Fibroblast of peridontal ligament (primary cell): Measurements from ENCODE around the gene TTC3.

Source experiments
- DNase-seq: peaks from one replicate; pipeline ENCODE4 v3.0.0-alpha.2; 2010; ENCODE audit errors: extremely low read depth

The TTC3 gene

DNA sequence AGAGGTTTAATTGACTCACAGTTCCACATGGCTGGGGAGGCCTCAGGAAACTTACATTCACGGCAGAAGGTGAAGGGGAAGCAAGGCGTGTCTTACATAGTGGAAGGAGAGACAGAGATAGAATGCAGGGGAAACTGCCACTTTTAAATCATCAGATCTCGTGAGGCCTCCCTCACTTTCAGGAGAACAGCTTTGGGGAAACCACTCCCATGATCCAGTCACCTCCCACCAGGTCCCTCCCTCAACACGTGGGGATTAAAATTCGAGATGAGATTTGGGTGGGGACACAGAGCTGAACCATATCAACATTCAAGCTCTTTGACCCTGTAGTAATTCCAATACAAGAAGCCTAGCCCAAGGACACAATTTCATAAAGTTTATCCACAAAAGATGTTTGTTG lies 13.9 kb upstream of the TTC3 start:
- DNase-seq, result no peak

DNA sequence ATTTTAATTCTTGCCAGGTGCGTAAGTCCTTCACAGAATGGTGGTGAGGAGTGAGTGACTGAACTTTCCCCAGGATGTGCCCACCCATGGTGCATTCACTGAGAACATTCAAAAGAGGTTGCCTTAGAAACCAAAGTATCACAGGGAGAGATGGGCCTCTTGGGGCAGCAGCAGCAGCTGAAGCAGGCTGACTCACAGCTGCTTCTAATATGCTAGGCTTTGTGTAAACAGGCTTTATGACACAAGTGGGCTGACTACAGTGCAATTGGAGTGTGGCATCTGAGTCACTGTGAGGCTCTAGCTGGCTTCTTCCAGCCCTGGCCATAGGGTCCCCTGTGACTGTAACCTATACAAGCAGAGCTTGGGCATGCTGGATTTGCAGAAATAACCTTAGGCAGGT lies 12.8 kb upstream of the TTC3 start:
- peak; percentile 97 for DNase-seq

DNA sequence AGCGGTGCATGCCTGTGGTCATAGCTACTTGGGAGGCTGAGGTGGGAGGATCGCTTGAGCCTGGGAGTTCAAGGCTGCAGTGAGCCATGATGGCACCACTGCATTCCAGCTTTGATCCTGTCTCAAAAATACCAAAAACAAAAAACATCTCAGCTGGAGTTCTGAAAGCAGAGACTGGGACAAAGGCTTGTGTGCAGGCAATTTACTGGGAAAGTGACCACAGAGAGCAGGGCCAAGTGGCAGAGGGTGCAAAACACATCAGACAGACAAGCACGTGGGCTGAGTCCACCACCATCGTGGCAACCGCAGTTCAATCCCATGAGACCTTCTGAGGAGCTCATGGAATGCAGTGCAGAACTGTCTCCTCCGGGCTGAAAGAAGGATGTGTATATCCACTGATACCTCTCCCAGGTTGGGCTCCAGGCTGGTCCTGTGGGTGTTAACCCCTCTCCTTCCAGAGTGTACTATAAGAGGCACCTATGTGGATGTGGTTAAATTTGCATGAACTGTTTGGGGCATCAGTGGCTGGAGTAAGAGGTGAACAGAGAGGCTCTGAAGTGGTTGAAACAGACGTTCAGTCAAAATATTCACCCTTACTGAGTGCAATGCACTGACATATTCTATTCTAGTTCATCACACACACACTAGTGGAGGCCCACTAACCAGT lies 11.0 kb upstream of the TTC3 start:
- peak; percentile 86 for DNase-seq

DNA sequence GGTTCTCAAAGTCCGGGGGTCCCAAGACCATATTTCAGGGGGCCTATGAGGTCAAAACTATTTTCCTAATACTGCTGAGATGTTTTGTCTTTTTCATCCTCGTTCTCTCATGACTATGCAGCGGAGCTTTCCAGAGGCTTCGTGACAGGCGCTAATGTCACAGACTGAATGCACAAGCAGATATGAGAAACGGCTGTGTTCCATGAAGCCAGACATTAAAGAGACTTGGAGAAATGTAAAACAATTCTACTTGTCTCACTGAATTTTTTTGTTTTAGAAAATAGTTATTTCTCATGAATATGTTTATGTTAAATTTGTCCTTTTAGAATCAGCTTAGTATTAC lies 10.5 kb upstream of the TTC3 start:
- DNase-seq, result no peak

DNA sequence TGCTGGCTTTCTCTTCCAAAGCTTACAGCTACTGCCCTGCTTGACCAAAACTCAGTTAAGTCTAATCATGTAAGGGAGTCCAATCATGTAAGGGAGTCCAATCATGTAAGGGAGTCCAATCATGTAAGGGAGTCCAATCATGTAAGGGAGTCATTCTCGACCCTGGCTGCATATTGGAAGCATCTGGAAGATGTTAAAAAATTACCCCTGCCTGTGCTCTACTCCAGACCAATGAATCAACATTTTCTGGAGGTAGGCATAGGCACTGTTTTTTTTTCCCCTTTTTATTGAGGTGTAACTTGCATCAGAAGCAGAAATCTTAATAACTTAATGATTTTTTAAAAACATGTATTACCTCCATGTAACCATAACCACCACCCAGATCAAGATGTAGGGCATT lies 9.6 kb upstream of the TTC3 start:
- peak; percentile 60 for DNase-seq

DNA sequence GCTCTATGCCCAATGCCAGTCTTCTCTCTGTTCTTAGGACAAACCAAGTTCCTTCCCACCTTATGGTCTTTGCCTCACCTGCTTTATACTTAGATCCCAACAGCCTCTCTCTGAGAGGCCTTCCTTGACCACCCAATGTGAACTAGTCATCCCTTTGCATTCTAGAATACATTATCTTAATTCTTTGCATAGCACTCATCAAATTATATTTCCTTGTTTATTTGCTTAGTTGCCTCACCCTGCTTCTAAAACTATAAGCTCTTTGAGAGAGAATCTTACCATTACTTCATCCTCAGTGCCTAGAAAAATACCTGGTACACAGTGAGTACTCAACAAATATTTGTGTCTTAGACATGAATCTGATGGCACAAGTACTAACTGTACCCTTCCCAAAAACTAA lies 8.2 kb upstream of the TTC3 start:
- DNase-seq, result peak; percentile 20

DNA sequence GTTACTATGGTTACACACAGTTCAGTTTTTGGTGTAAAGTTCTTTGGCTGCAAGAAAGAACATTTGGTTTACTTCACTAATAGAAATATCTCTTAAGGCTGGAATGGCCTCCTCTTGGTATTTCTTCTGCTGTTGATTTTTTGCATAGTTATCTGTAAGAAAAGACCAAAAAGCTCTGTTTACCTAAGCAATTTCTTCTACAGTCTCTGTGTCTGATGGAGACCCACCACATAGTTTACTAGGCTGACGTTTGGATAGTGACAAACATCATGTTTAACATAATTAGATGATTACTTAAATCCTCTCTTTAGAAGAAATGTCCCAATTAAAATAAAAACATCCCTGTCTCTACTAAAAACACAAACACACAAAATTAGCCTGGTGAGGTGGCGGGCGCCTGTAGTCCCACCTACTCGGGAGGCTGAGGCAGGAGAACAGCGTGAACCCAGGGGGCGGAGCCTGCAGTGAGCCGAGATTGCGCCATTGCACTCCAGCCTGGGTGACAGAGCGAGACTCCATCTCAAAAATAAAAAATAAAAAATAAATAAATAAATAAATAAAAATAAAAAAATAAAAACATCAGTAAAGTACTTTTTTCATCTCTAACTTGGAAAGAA lies 7.4 kb upstream of the TTC3 start:
- DNase-seq, result no peak

DNA sequence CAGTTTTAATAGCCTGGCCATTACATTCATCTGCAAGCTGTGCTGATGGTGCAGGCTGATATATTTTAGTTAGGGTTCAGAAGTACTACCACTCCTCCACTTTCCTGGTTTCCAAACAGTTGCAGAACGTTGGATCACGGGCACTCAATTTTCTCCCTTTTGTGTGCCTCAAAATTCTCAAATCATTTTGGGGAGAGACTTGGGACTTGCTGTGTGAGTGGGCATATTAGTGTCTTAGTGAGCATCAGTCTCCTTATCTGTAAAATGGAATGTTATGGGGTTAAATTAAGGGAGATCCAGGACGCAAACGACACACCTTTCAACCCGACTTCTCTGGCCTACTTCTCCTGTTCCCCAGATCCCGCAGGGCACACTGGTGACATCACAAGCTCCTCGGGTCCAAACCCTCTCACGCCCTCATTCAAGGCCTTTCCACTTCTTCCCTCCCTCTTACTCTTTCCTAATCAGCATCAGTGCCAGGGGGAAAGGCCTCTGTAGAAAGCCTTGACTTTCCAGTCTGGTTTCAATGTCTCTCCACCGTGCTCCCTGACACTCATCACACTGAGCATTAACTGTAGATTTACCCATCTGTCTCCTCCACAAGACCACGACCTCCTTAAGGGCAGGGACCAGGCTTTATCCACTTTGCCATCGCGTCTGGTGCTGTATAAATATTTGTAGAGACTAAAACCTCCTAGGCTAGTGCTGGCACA lies 1.3 kb upstream of the TTC3 start:
- peak; percentile 91 for DNase-seq

DNA sequence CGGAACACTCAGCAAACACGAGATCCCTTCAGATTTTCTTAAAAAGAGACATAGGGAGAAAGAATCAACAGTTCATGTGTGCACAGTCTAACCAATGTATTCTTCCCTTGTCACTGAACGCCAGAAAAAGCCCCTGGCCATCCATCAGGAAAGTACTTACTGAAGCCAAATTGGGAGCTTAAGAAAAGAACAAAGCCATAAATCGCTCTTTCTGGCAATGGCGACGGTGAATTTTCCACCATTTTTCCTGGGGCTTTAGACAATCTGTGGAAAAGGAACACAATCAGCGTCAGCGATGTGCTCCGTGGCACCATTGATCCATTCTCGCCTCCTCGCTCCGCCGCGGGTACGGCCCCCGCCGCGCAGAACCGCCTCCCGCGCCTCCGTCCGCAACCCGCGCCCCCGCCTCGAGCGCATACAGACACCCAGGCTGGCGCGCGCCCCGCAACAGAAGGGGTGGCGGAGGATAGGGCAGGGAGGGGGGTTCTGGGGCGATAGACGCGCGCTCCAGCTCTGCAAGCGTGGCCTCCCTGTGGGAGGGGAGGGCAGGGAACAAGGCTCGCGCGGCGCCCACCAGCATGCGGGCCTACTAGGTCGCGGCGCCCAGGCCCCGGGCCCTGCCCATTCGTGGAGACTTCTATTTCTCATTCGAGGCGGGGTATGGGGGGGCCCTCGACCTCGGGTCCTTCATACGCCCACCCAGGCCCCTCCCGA lies 623 bp upstream of the TTC3 start:
- DNase-seq, result peak; percentile 88

DNA sequence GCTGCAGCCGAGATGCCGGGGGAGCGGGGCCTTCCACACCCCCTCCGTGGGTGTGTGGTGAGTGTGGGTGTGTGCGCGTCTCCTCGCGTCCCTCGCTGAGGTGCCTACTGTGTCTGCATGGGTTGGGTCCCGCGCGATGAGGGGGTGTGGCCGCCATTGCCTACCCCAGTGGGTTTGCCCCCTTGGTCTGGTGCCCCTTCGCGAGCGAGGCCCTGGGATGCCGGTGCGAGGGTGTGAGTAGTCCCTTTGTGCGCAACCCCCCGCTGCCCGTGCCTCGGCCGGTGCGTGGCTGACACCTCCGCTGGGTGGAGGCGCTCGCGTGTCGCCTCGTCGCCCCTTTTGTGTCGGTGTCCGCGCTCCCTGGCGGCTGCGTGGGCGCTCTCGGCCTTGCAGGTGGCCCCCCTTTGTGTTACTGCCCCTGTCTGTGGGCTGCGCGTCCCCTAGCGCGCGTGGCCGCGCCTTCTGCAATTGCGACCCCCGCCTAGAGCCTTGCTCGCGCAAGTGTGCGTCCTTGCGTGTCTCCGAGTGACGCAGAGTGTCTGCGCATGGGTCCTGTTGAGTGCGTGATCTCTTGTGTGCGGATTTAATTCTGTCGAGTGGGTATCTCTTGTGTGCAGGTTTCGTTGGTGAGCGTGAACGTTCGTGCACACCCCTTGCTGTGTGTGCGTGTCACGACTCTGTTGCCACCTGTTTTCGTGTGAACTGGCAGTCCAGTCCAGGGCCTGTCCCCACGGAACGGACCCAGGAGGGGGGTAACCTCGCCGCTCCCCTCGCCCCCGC lies 553 bp downstream of the TTC3 start:
- DNase-seq, result peak; percentile 62

DNA sequence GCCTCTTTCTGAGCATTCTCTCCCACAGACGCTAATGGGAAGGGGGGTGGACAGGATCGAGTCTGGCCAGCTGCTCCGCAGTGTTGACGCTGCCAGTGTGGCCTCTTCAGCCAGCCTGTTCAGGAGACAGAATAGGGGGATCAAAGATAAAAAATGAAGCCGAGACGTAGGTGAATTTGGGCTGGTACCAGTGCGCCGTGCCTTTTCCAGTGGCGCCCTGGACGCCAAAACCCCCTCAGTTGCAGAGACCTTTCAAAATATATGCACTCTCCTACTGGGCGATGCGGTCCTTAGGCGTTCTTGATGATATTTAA lies 1.1 kb downstream of the TTC3 start:
- DNase-seq, result no peak

DNA sequence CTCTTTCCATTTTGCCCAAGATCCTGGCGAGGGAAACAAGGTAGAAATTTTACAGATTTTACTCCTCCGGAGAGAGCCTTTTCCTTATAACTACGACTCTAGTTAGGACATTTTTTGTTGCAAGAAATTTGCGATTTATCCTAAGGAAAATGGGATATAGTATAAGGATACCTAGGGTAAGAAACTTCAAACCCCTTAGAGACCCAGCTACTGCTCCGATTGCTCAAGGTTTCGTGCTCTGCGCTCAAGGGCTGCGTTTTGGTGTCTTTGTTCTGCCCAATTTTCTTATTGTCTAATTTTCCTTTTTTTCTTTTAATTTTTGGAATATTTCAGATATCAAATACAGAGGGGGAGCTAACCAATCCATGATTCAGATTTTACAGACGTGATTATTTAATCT lies 1.5 kb downstream of the TTC3 start:
- DNase-seq, result no peak

DNA sequence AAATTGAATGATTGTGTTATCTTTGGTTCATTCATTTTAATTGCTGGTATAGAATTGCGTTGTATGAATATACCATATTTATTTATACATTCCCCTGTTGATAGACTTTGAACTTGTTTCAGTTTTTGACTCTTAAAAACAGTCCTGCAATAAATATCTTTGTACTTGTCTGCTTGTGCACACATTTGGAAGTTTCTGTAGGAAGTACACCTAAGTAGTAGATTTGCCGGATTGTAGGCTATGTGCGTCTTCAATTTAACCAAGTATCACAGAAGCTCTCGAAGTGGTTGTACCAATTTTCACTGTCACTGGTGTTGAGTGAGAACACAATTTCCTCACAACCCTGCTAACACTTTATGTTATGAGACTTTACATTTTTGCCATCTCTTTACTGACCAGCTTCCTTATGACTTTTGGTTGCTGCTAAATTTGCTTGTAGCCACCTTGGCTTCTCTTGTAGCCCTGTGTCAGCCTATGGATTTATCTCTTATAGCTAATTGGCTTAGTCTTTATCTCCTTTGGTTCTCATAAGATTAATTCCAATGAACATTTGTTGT lies 2.2 kb downstream of the TTC3 start:
- DNase-seq, result no peak

DNA sequence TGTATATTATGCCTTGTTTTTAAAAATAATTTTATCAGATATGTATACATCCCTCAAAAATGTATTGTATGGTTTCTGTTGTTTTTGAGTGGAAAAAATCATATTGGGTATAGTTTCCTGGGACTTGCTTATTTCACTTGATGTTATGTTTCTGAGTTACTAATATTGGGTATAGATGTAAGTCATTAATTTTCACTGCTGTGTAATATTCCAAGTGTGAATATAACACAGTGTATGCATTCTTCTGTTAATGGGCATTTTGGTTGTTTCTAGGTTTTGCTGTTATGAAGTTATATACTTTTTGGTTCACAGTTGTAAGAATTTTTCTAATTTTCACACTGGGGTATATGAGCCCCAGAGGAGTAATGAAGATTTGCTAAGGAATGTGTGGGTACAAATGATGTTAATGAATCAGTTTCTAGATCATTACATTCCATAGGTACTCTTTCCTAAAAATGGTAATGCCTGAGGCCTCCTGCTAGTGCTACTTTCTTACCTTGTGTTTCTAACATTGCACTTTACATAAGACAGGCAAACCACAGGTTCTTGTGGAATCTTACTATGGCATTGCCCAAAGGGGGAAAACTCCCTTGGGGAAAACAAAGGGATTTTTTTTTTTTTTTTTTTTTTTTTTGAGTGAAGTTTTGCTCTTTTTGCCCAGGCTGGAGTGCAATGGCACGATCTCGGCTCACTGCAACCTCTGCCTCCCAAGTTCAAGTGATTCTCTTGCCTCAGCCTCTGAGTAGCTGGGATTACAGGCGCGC lies 3.2 kb downstream of the TTC3 start:
- no peak for DNase-seq

DNA sequence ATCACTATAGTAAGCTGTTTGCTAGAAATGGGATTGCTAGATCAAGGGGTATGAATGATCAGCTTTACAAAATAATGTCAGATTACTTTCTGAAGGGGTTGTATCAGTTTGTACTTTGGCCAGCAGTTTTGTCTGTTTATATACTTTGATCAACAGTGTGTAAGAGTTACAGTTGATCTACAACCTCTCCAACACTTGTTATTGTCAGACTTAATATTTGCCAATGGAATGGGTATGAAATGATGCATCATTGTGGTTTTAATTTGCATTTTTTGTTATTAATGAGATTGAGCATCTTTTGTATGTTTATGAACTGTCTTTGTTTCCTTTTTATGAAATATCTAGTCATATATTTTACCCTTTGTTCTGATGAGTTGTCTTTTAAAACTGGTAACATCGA lies 4.3 kb downstream of the TTC3 start:
- no peak for DNase-seq

DNA sequence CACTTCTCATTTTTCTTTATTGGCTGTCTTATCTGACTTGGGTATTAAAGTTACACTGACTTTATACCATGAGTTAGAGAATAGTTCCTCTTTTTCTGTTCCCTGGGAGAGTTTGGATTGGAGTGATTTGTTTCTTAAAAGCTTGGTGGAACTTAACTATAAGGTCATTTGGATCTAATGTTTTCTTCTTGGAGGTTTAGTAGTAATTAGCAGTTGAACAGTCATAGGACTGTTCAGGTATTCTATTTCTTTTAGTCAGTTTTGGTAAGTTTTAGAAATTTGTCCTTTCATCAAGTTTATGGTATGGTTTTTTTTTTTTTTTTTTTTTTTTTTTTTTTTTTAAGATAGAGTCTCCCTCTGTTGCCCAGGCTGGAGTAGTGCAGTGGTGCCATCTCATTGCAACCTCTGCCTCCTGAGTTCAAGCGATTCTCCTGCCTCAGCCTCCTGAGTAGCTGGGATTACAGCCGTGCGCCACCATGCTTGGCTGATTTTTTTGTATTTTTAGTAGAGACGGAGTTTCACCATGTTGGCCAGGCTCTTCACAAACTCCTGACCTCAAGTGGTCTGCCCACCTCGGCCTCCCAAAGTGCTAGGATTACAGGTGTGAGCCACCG lies 6.3 kb downstream of the TTC3 start:
- no peak for DNase-seq

DNA sequence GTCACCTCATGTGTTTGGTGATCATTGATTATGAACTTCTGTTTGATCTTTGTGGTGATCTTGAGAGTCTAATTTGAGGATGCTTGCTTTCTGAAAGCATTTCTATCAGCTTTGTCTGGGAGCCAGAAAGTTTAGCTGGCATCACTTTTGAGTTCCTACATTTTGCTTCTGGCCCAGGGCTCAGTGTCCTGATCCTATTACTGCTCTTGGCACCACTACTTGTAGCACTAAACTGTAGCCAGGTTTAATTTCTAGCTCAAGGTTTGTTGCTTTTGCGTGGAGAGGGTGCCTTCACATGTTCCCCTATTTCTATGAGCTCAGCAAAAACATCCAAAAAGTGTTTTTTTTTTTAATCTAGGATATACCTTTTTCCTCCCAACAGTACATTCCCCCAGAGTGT lies 9.3 kb downstream of the TTC3 start:
- no peak for DNase-seq

DNA sequence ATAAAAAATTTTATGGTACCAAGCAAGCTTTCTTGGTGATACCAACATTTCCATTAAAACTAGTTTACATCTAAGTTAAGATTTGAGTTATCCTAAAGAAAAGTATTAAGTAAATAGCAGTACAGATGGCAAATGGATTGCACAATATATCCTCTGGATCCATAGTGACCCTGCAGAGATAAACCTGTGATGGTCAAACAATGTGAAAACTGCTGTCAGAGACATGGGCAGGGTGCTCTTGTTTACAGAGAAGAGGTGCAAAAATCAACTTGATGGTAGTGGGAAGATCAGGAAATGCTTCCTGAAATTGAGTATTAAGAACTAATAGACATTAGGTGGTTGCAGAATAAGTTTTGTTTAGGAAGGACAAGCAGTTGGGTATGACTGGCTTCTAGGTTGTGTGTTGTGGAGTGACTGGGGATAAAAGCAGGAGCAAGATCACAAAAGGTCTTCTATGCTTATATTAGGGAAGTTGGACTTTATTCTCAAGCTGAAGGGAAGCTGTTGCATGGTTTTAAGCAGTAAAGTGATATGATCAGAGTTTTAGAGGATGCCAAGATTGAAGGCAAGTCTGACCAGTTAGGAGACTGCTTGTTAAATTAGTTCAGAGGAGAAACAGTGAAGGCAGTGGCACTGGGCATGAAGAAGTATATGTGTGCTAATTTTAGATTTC lies 9.9 kb downstream of the TTC3 start:
- no peak for DNase-seq

DNA sequence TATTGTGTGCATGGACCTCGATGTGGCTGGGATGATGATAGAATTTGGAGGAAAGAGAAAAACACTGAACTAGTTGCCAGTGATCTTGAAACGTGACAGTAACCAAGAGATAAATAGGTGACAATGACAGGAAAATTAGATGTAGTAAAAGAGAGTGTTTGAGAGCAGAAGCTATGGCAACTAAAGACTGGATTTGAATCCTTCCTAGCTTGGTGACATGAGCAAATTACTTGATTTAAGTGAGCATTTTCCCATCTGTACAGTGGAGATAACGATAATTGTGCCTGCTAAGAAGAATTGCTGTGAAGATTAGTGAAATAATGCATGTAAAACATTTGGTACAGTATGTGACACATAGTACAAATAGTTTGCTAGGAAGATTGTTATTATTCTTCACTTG lies 12.7 kb downstream of the TTC3 start:
- DNase-seq, result no peak

DNA sequence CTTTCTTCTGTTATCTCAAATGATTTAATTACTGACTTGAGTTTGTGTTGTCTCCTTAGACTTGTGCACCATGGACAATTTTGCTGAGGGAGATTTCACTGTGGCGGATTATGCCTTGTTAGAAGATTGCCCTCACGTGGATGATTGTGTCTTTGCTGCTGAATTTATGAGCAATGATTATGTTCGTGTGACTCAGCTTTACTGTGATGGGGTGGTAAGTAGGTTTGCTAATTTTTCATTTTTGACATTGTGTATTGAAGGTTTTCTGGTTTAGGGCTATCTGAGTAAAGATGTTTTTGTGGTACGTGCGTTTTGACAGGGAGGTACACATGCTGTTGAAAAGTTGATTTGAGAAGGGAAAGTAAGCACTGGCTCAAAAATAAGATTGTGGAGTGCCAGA lies 14.1 kb downstream of the TTC3 start:
- peak; percentile 87 for DNase-seq
